HCT116 (cell line): ENCODE data around the gene ASAP2.

Experiments used
- CEBPB ChIP-seq: IDR thresholded peaks from 2 replicates; pipeline ENCODE4 v1.6.1; 2012; ENCODE audit warnings: low read depth
- ELF1 ChIP-seq: IDR thresholded peaks from 2 replicates; pipeline ENCODE4 v1.6.1; 2012; ENCODE audit warnings: low read depth, borderline replicate concordance
- EZH2 ChIP-seq: fragments of 200-600 bp; sonication (generic); IDR thresholded peaks from 2 replicates; pipeline ENCODE4 v1.6.1; 2017; ENCODE audit warnings: antibody characterized with exemption, mixed run types
- FOSL1 ChIP-seq: IDR thresholded peaks from 2 replicates; pipeline ENCODE4 v1.6.1; 2012; ENCODE audit warnings: low read depth
- POLR2A ChIP-seq: IDR thresholded peaks from 2 replicates; pipeline ENCODE4 v1.7.0; 2011; ENCODE audit warnings: borderline replicate concordance; ENCODE audit not compliant: insufficient read depth, insufficient read length; ENCODE audit errors: extremely low read depth
- POLR2AphosphoS5 ChIP-seq: IDR thresholded peaks from 2 replicates; pipeline ENCODE4 v1.6.1; 2011; ENCODE audit warnings: mild to moderate bottlenecking, low read depth, low read length, moderate library complexity
- SP1 ChIP-seq: IDR thresholded peaks from 2 replicates; pipeline ENCODE4 v1.6.1; 2012; ENCODE audit warnings: low read depth
- TF ChIP-seq, protein P1 (sequence below), 3 experiments: fragments of 200-600 bp in 1 of 3; sonication (generic) in 1 of 3; IDR thresholded peaks in 2 of 3; conservative IDR thresholded peaks in 1 of 3; 2 replicates each; pipeline ENCODE4 v1.5.1; 2012 to 2017; ENCODE audit warnings: low read depth in 2 of 3, low read length in 2 of 3, antibody characterized with exemption in 1 of 3, borderline replicate concordance in 1 of 3, control low read depth in 1 of 3, mild to moderate bottlenecking in 1 of 3, mixed read lengths in 1 of 3, mixed run types in 1 of 3, moderate library complexity in 1 of 3; ENCODE audit not compliant: insufficient read depth in 1 of 3
- TF ChIP-seq, protein P2 (sequence below): IDR thresholded peaks from 2 replicates; pipeline ENCODE4 v1.6.1; 2012
- TF ChIP-seq, protein P3 (sequence below): IDR thresholded peaks from 2 replicates; pipeline ENCODE4 v1.6.1; 2012; ENCODE audit warnings: low read depth
- TF ChIP-seq, protein P4 (sequence below): IDR thresholded peaks from 2 replicates; pipeline ENCODE4 v1.6.1; 2012

DNA sequence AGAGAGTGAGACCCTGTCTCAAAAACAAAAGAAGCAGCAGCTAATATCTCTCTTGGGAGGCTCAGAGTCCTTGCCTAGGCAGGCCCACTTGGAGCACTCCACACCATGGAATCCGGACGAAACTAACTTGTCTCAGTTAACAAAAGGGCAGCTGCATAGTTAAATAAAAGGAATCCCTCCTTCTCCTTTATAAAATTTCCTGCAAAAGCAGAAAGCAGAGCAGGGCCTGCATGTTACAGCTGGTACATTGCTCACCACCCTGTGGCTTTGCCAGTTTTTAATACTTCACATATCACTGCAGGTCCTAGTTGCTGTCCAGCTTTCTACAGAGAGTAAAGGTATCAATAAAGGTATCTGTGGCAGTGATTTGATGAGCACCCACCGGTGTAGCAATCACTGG lies 93.6 kb downstream of the ASAP2 start:
- TF ChIP-seq EZH2 (no peak), POLR2AphosphoS5 (no peak), CEBPB (no peak), POLR2A (no peak), FOSL1 (no peak), SP1 (no peak), ELF1 (no peak)
- TF ChIP-seq, protein P1, sequence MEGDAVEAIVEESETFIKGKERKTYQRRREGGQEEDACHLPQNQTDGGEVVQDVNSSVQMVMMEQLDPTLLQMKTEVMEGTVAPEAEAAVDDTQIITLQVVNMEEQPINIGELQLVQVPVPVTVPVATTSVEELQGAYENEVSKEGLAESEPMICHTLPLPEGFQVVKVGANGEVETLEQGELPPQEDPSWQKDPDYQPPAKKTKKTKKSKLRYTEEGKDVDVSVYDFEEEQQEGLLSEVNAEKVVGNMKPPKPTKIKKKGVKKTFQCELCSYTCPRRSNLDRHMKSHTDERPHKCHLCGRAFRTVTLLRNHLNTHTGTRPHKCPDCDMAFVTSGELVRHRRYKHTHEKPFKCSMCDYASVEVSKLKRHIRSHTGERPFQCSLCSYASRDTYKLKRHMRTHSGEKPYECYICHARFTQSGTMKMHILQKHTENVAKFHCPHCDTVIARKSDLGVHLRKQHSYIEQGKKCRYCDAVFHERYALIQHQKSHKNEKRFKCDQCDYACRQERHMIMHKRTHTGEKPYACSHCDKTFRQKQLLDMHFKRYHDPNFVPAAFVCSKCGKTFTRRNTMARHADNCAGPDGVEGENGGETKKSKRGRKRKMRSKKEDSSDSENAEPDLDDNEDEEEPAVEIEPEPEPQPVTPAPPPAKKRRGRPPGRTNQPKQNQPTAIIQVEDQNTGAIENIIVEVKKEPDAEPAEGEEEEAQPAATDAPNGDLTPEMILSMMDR (IDR thresholded peaks at IDR 0.05 in 2 of 3, conservative IDR thresholded peaks at IDR 0.05 in 1 of 3; ENCODE audit: borderline replicate concordance in 1 of 3, insufficient read depth in 1 of 3, low read depth in 2 of 3, low read length in 2 of 3) = no peak
- TF ChIP-seq, protein P2, sequence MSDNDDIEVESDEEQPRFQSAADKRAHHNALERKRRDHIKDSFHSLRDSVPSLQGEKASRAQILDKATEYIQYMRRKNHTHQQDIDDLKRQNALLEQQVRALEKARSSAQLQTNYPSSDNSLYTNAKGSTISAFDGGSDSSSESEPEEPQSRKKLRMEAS = no peak
- TF ChIP-seq, protein P3, sequence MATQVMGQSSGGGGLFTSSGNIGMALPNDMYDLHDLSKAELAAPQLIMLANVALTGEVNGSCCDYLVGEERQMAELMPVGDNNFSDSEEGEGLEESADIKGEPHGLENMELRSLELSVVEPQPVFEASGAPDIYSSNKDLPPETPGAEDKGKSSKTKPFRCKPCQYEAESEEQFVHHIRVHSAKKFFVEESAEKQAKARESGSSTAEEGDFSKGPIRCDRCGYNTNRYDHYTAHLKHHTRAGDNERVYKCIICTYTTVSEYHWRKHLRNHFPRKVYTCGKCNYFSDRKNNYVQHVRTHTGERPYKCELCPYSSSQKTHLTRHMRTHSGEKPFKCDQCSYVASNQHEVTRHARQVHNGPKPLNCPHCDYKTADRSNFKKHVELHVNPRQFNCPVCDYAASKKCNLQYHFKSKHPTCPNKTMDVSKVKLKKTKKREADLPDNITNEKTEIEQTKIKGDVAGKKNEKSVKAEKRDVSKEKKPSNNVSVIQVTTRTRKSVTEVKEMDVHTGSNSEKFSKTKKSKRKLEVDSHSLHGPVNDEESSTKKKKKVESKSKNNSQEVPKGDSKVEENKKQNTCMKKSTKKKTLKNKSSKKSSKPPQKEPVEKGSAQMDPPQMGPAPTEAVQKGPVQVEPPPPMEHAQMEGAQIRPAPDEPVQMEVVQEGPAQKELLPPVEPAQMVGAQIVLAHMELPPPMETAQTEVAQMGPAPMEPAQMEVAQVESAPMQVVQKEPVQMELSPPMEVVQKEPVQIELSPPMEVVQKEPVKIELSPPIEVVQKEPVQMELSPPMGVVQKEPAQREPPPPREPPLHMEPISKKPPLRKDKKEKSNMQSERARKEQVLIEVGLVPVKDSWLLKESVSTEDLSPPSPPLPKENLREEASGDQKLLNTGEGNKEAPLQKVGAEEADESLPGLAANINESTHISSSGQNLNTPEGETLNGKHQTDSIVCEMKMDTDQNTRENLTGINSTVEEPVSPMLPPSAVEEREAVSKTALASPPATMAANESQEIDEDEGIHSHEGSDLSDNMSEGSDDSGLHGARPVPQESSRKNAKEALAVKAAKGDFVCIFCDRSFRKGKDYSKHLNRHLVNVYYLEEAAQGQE = no peak
- TF ChIP-seq, protein P4, sequence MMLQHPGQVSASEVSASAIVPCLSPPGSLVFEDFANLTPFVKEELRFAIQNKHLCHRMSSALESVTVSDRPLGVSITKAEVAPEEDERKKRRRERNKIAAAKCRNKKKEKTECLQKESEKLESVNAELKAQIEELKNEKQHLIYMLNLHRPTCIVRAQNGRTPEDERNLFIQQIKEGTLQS = no peak
